Thyroid gland (tissue), 4 donors: ENCODE measurements around the gene B4GALT3. TPM values are rescaled to one million over a fixed set of nuclear protein-coding genes. Genes with fewer than 3 reads are reported as not detected.
A peak's percentile ranks its signal among the peaks of the same experiment; 100 is the strongest.

ENCODE experiments used
- DNase-seq, 2 donors: peaks; one replicate each; pipeline ENCODE4 v3.0.0-alpha.2; 2019
- H3K27ac ChIP-seq, 3 donors: fragments of 200-600 bp; sonication (generic); 1 replicate in 2 of 3; 2 replicates in 1 of 3; pipeline ENCODE4 v1.5.1; 2016 to 2019; ENCODE audit warnings: mild to moderate bottlenecking in 1 of 3, moderate library complexity in 1 of 3
- H3K27me3 ChIP-seq: fragments of 200-600 bp; sonication (generic); one replicate; pipeline ENCODE4 v1.5.1; 2019
- H3K36me3 ChIP-seq, 2 donors: fragments of 200-600 bp; sonication (generic); one replicate each; pipeline ENCODE4 v1.5.1; 2016 to 2019
- H3K4me1 ChIP-seq, 2 donors: fragments of 200-600 bp; sonication (generic); one replicate each; pipeline ENCODE4 v1.5.1; 2017 to 2019
- H3K4me3 ChIP-seq, 3 donors: fragments of 200-600 bp; sonication (generic); replicated peaks in 1 of 3; 1 replicate in 2 of 3; 2 replicates in 1 of 3; pipeline ENCODE4 v1.5.1; 2016; ENCODE audit warnings: mild to moderate bottlenecking in 1 of 3
- H3K9me3 ChIP-seq: fragments of 200-600 bp; sonication (generic); one replicate; pipeline ENCODE4 v1.5.1; 2017
- POLR2A ChIP-seq, 2 donors: fragments of 450-650 bp; IDR thresholded peaks; one replicate each; pipeline ENCODE4 v1.6.1; 2017; ENCODE audit warnings: antibody characterized with exemption in 2 of 2, mild to moderate bottlenecking in 2 of 2, moderate library complexity in 1 of 2
- WGBS, 2 donors: methylation state at CpG; one replicate each; pipeline ENCODE4 v1.1.5; 2017; 5-methylcytosine and 5-hydroxymethylcytosine counted together
- intact Hi-C: fragments of 100-400 bp; cut with DNase I; formaldehyde crosslinking; loops from one replicate; pipeline ENCODE4 v1.15.1; 2023
- total RNA-seq, 4 donors: library from RNA; depleted of rRNA; stranded (reverse); fragments of >200 nt; gene quantifications; one replicate each; pipeline ENCODE4 v1.2.3, GENCODE V29; 2016
- TF ChIP-seq, protein P1 (sequence below), 6 experiments: fragments of 200-600 bp in 3 of 6; fragments of 450-650 bp in 3 of 6; sonication (generic) in 3 of 6; IDR thresholded peaks; one replicate each; pipeline ENCODE4 v1.5.1; 2016 to 2019; ENCODE audit warnings: antibody characterized with exemption in 6 of 6, mild to moderate bottlenecking in 2 of 6, inconsistent platforms in 1 of 6, moderate library complexity in 1 of 6

Gene B4GALT3
- total RNA-seq, 4 donors from 2014 or later, result 24.1 to 34.0 (median 29.2) TPM

DNA sequence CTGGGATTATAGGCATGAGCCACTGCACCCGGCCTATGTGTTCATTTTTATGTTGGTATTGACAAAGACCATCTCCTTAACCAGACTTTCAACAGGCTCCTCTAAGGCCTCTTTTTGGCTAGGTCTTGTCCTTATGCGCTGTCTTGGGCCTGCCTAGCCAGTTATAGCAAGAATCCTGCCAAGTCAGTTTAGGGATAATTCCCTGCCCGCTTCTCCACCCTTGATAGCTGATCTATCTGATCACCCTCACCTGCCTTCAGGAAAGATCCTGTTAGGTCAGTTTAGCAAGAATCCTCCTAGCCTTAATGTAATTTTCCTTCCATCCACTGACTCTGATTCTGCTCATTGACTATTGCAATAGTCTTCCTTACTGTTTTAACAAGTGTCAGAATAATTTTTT, 2.4 kb upstream of the B4GALT3 start:
- intact Hi-C loops, result loop anchor here (10.0 kb wide), 1 partner anchor 45 kb away; the partner anchor contains the start of genes APOA2 and TOMM40L
- Histone ChIP-seq H3K36me3 (peaks cover 3 to 4% of the 10 kb centered on the region in 2 donors), H3K27me3 (no peaks in the 10 kb centered on the region), H3K4me1 (peaks cover 8 to 17% of the 10 kb centered on the region in 2 donors), H3K9me3 (no peaks in the 10 kb centered on the region), H3K4me3 (no peak overlapping the region), H3K27ac (no peak overlapping the region)
- DNase-seq, result no peak
- no peak for TF ChIP-seq POLR2A (IDR thresholded peaks at IDR 0.05)
- TF ChIP-seq, protein P1, sequence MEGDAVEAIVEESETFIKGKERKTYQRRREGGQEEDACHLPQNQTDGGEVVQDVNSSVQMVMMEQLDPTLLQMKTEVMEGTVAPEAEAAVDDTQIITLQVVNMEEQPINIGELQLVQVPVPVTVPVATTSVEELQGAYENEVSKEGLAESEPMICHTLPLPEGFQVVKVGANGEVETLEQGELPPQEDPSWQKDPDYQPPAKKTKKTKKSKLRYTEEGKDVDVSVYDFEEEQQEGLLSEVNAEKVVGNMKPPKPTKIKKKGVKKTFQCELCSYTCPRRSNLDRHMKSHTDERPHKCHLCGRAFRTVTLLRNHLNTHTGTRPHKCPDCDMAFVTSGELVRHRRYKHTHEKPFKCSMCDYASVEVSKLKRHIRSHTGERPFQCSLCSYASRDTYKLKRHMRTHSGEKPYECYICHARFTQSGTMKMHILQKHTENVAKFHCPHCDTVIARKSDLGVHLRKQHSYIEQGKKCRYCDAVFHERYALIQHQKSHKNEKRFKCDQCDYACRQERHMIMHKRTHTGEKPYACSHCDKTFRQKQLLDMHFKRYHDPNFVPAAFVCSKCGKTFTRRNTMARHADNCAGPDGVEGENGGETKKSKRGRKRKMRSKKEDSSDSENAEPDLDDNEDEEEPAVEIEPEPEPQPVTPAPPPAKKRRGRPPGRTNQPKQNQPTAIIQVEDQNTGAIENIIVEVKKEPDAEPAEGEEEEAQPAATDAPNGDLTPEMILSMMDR (IDR thresholded peaks at IDR 0.05), result no peak
- 92% methylated on average over 3 of the region's 3 CpGs for WGBS, 2 donors

DNA sequence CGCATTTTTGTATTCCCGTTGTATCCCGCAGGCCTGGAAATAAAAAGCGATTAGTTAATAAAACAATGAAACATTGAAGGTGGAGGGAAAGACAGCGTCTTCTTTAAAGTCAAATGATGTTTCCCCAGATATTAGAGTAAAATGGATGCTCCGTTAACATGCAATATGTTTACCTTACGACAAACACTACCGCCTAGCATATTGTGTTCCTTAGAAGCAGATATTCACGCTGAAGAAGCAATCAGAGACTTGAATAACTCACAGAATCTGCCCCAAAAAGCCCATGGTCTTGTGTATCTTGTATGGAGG, 583 bp upstream of the B4GALT3 start:
- peak overlapping the region; percentile 83 to 93 (median 91) for H3K27ac ChIP-seq
- no peaks in the 10 kb centered on the region for H3K27me3 ChIP-seq
- intact Hi-C loops, result loop anchor here (10.0 kb wide), 1 partner anchor 47 kb away; the partner anchor contains the start of genes APOA2 and TOMM40L
- H3K36me3 ChIP-seq, result peaks cover 11 to 21% of the 10 kb centered on the region in 2 donors
- TF ChIP-seq POLR2A (IDR thresholded peaks at IDR 0.05), result no peak
- TF ChIP-seq, protein P1 (IDR thresholded peaks at IDR 0.05), result no peak
- DNase-seq, result no peak
- H3K9me3 ChIP-seq, result no peaks in the 10 kb centered on the region
- WGBS, 2 donors, result 50 to 52% methylated on average over 9 of the region's 9 CpGs
- H3K4me3 ChIP-seq, result peak overlapping the region in 2 of 3 donors; percentile 65 to 98
- H3K4me1 ChIP-seq, result peaks cover 8 to 25% of the 10 kb centered on the region in 2 donors

DNA sequence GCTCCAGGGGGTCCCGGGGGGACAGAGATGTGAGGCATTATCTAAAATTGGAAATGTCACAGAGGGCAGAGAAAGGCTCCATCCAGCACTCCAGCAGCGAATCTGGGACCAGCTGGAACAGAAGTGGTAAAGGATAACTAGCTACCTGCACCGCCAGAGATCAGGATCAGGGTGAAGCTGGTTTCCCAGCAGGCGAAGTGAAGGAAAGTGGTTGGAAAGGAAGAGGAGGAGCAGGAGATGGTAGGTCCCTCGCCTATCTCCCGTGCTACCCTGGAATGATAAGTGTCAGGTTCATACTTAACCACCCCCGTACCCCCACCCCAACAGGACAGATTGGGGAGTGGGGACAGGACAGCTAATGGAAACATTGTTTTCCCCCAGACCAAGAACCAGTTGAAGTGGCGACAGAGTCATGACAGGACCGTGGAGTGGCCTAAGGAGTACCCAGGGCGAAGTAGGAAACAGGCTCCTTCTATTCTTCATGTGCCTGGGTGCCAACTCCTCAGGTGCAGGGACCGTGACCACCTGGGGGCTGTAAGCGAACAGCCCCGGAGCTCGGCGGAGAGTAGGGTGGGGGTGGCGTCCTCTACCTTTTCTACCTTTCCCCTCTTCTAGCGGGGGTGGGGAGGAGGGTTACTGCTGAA, 717 bp downstream of the B4GALT3 start:
- Histone ChIP-seq H3K27me3 (no peaks in the 10 kb centered on the region), H3K36me3 (peaks cover 24 to 34% of the 10 kb centered on the region in 2 donors), H3K4me3 (peak overlapping the region; percentile 65 to 98 (median 85)), H3K27ac (peak overlapping the region; percentile 83 to 93 (median 91)), H3K9me3 (no peaks in the 10 kb centered on the region), H3K4me1 (peaks cover 8 to 26% of the 10 kb centered on the region in 2 donors)
- WGBS, 2 donors, result 11 to 18% methylated on average over 11 to 17 of the region's 17 CpGs
- intact Hi-C loops, result loop anchor here (10.0 kb wide), 1 partner anchor 48 kb away; the partner anchor contains the start of genes APOA2 and TOMM40L
- TF ChIP-seq POLR2A (IDR thresholded peaks at IDR 0.05), result no peak
- TF ChIP-seq, protein P1 (IDR thresholded peaks at IDR 0.05), result no peak
- DNase-seq, result no peak

DNA sequence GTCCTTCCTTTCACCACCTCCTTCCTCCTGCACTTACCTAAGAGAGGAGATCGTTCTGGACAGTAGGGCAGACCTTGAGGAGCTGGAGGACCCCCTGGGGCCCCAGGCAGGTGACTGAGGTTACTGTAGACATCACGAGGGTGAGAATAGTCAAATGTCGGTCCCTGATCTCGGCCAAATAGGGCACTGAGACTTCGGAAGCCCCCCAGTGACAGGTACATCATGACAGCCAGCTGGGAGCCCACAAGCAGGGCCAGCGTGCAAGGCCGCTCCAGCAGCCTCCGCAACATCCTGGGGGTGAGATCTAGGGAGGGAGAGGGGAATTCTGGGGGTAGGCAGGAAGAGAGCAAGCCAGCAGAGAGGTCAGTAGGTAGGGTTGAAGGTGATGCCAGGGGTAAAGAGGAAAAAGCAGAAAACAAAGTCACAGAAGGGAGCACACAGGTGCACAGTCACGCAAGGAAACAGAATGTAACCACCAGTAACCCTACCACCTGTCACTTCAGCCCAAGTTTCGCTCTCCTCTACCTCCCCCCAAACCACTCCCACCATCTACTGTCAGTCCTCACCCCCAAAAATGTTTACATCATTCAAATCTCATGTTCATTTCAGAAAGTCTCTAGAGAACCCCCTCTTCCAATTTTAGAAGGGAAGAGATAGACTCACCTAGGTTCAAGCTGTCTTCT, 1.4 kb downstream of the B4GALT3 start:
- Histone ChIP-seq H3K36me3 (peaks cover 31 to 41% of the 10 kb centered on the region in 2 donors), H3K4me3 (peak overlapping the region in 1 of 3 donors; percentile 65), H3K27ac (peak overlapping the region in 2 of 3 donors; percentile 83 to 91)

More for the DNA sequence above, 1.4 kb downstream of the B4GALT3 start:
- Histone ChIP-seq H3K9me3 (no peaks in the 10 kb centered on the region), H3K27me3 (no peaks in the 10 kb centered on the region), H3K4me1 (peaks cover 8 to 28% of the 10 kb centered on the region in 2 donors)
- WGBS, 2 donors, result 87 to 90% methylated on average over 10 of the region's 10 CpGs
- TF ChIP-seq, protein P1 (IDR thresholded peaks at IDR 0.05), result no peak
- no peak for TF ChIP-seq POLR2A (IDR thresholded peaks at IDR 0.05)
- no peak for DNase-seq
- intact Hi-C loops, result loop anchor here (10.0 kb wide), 1 partner anchor 49 kb away; the partner anchor contains the start of genes APOA2 and TOMM40L
